Glomerular endothelial cell (primary cell): ENCODE results near the gene EBPL. TPM values are rescaled to one million over a fixed set of nuclear protein-coding genes. Genes with fewer than 3 reads are reported as not detected.
"Not testable (repeated sequence)": the region's sequence is repeated elsewhere in the genome, so short reads cannot be mapped to it uniquely, and the experiment has no call there.

Experiments used
- DNase-seq: peaks from one replicate; pipeline ENCODE4 v3.0.0-alpha.2; 2011; ENCODE audit warnings: low read depth, low spot score; ENCODE audit errors: extremely low read depth
- total RNA-seq: library from RNA; depleted of rRNA; stranded (reverse); fragments of >200 nt; gene quantifications from 2 replicates; pipeline ENCODE4 v1.2.3, GENCODE V29; 2015

EBPL gene
- total RNA-seq, 1 donor from 2014 or later: 82.3 TPM

GRCh38 chr13:49636705-49637104 lies 54.6 kb downstream of the EBPL start:
- no peak for DNase-seq

- DNase-seq: no peak
Measured at GRCh38 chr13:49635599-49636433, 55.5 kb downstream of the EBPL start.

- DNase-seq: no peak
Measured at GRCh38 chr13:49633710-49634109, 57.6 kb downstream of the EBPL start.

GRCh38 chr13:49632156-49632555 lies 59.1 kb downstream of the EBPL start:
- DNase-seq: no peak

GRCh38 chr13:49630580-49630979 lies 60.7 kb downstream of the EBPL start:
- no peak for DNase-seq

- no peak for DNase-seq
Measured at GRCh38 chr13:49629947-49630346, 61.3 kb downstream of the EBPL start.

GRCh38 chr13:49629196-49629938 lies 61.9 kb downstream of the EBPL start:
- DNase-seq: no peak

GRCh38 chr13:49627831-49628652 lies 63.2 kb downstream of the EBPL start, which contains the start of gene ARL11:
TSS of gene ARL11 (plus strand) at chr13:49628507. CDS start at chr13:49630448, 1,941 bp downstream.
- no peak for DNase-seq

GRCh38 chr13:49625392-49626079 lies 65.8 kb downstream of the EBPL start:
- no peak for DNase-seq

- DNase-seq: no peak
Measured at GRCh38 chr13:49624229-49624628, 67.1 kb downstream of the EBPL start.

GRCh38 chr13:49622174-49622946 lies 68.9 kb downstream of the EBPL start:
- DNase-seq: no peak

- no peak for DNase-seq
Measured at GRCh38 chr13:49620170-49620621, 71.1 kb downstream of the EBPL start.

- DNase-seq: no peak
Measured at GRCh38 chr13:49616676-49617065, 74.6 kb downstream of the EBPL start.

GRCh38 chr13:49615836-49616675 lies 75.2 kb downstream of the EBPL start:
- DNase-seq: no peak

- DNase-seq: not testable (repeated sequence)
Measured at GRCh38 chr13:49612042-49612441, 79.2 kb downstream of the EBPL start.
